Measurements from ENCODE around the gene UST.

UST gene

DNA sequence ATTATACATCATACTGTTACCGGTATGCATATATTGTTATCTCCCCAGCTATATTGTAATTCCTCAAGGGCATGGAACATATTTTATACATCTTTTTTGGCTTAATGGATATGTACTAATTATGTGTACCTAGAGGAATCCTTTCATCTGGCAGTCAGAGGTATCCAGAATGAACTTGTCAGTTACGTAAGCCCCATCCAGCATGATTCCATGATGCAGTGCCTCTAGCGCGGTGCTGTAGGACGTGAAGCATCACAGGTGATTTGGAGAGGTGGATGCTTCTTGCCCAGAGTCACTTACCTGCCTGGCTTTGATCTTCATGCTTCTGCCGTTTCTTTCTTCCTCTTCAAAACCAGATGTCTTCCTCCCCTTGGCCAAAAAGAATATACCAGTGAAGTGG lies 159.1 kb downstream of the UST start:
- Histone ChIP-seq H2AFZ (ENCODE audit: low read length) (no peak overlapping the region), H3K4ac (ENCODE audit: low read length) (no peak overlapping the region), H3K4me3 (ENCODE audit: low read length in 2 of 2) (no peak overlapping the region), H2BK120ac (ENCODE audit: low read depth, low read length) (no peak overlapping the region), H2BK15ac (ENCODE audit: low read length) (no peak overlapping the region), H2BK12ac (ENCODE audit: low read length) (no peak overlapping the region), H3K9me3 (replicated peaks in 1 of 2; ENCODE audit: control insufficient read depth in 2 of 2, insufficient read depth in 1 of 2, low read depth in 1 of 2, low read length in 2 of 2) (peaks cover 0 to 1% of the 10 kb centered on the region in 2 donors), H3K4me1 (ENCODE audit: control insufficient read depth in 2 of 2, insufficient read depth in 1 of 2, low read depth in 1 of 2, low read length in 2 of 2) (no peaks in the 10 kb centered on the region), H3K79me1 (ENCODE audit: low read depth, low read length) (no peaks in the 10 kb centered on the region), H3K36me3 (replicated peaks in 1 of 2; ENCODE audit: control insufficient read depth in 2 of 2, insufficient read depth in 2 of 2, low read length in 2 of 2) (no peaks in the 10 kb centered on the region), H4K91ac (ENCODE audit: low read depth, low read length, poor library complexity) (no peak overlapping the region), H2AK5ac (ENCODE audit: low read depth, low read length) (no peak overlapping the region), H4K8ac (ENCODE audit: low read depth, low read length) (no peak overlapping the region), H3K27me3 (ENCODE audit: control insufficient read depth in 3 of 3, insufficient read depth in 3 of 3, low read depth in 1 of 3, low read length in 3 of 3) (no peaks in the 10 kb centered on the region), H3K9ac (ENCODE audit: low read depth, low read length, poor library complexity) (no peak overlapping the region), H3K23ac (ENCODE audit: low read depth, low read length, poor library complexity) (no peak overlapping the region), H2BK5ac (ENCODE audit: low read length) (no peak overlapping the region), H3K14ac (ENCODE audit: low read length) (no peak overlapping the region), H3K4me2 (ENCODE audit: insufficient read depth, low read length, poor library complexity, severe bottlenecking) (no peak overlapping the region), H3K27ac (replicated peaks; ENCODE audit: low read length) (no peak overlapping the region), H3K18ac (ENCODE audit: low read length) (no peak overlapping the region)
- DNase-seq (ENCODE audit: low spot score): no peak
- no CpG with 5 or more reads among the region's 6 CpGs for WGBS, 2 donors (ENCODE audit: extremely low coverage in 2 of 2, insufficient read length in 2 of 2, insufficient replicate concordance in 1 of 2)

DNA sequence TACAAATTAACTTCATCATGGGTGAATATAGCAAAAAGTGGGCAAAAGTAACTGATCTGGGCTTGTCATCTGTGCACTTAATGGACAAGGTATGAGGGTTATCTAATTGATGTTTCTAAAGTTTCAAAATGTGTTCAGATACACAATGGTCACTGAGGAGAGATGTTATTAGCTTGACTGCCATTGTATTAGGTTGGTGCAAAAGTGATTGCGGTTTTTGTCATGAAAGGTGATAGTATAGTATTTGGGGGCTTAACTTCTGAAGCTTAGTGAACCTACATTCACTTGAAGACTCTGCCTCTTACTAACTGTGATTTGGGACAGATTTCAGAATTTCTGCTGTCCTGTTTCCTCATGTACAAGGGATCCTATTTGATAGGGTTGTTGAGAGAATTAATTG lies 159.6 kb downstream of the UST start:
- no peaks in the 10 kb centered on the region for H3K79me1 ChIP-seq (ENCODE audit: low read depth, low read length)
- no peak overlapping the region for H4K91ac ChIP-seq (ENCODE audit: low read depth, low read length, poor library complexity)
- no peak overlapping the region for H2BK15ac ChIP-seq (ENCODE audit: low read length)
- no peak overlapping the region for H2AFZ ChIP-seq (ENCODE audit: low read length)
- H3K4me3 ChIP-seq (ENCODE audit: low read length in 2 of 2): no peak overlapping the region
- H3K9me3 ChIP-seq (replicated peaks in 1 of 2; ENCODE audit: control insufficient read depth in 2 of 2, insufficient read depth in 1 of 2, low read depth in 1 of 2, low read length in 2 of 2): no peaks in the 10 kb centered on the region
- H4K8ac ChIP-seq (ENCODE audit: low read depth, low read length): no peak overlapping the region
- no peak overlapping the region for H3K23ac ChIP-seq (ENCODE audit: low read depth, low read length, poor library complexity)
- H3K4me1 ChIP-seq (ENCODE audit: control insufficient read depth in 2 of 2, insufficient read depth in 1 of 2, low read depth in 1 of 2, low read length in 2 of 2): peaks cover 2 to 3% of the 10 kb centered on the region in 2 donors
- H3K36me3 ChIP-seq (replicated peaks in 1 of 2; ENCODE audit: control insufficient read depth in 2 of 2, insufficient read depth in 2 of 2, low read length in 2 of 2): no peaks in the 10 kb centered on the region
- H2AK5ac ChIP-seq (ENCODE audit: low read depth, low read length): no peak overlapping the region
- no peak overlapping the region for H3K14ac ChIP-seq (ENCODE audit: low read length)
- H3K4ac ChIP-seq (ENCODE audit: low read length): no peak overlapping the region
- no peak overlapping the region for H3K4me2 ChIP-seq (ENCODE audit: insufficient read depth, low read length, poor library complexity, severe bottlenecking)
- no peak overlapping the region for H3K27ac ChIP-seq (replicated peaks; ENCODE audit: low read length)
- no peaks in the 10 kb centered on the region for H3K27me3 ChIP-seq (ENCODE audit: control insufficient read depth in 3 of 3, insufficient read depth in 3 of 3, low read depth in 1 of 3, low read length in 3 of 3)
- no CpG with 5 or more reads among the region's 1 CpG for WGBS, 2 donors (ENCODE audit: extremely low coverage in 2 of 2, insufficient read length in 2 of 2, insufficient replicate concordance in 1 of 2)
- H2BK120ac ChIP-seq (ENCODE audit: low read depth, low read length): no peak overlapping the region
- H2BK5ac ChIP-seq (ENCODE audit: low read length): no peak overlapping the region
- H3K9ac ChIP-seq (ENCODE audit: low read depth, low read length, poor library complexity): no peak overlapping the region
- no peak overlapping the region for H3K18ac ChIP-seq (ENCODE audit: low read length)
- DNase-seq (ENCODE audit: low spot score): no peak
- H2BK12ac ChIP-seq (ENCODE audit: low read length): no peak overlapping the region

DNA sequence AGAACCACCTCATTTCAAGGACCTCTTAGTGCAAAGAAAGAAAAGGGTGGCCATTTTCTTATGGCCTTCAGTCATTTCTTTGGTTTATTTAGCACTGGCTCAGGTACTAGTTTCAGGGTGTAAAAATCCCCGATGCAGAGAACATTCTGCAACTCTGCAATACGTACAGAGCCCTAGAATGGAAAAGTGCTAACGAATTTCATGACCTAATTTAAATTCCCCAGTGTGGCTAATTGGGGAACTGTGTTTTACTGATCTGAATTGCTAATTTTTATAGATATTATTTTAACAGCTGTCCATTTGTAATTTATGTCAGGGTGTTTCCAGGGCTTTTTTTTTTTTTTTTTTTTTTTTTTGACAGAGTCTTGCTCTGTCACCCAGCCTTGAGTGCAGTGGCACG lies 160.7 kb downstream of the UST start:
- no CpG with 5 or more reads among the region's 4 CpGs for WGBS, 2 donors (ENCODE audit: extremely low coverage in 2 of 2, insufficient read length in 2 of 2, insufficient replicate concordance in 1 of 2)
- no peak overlapping the region for H3K9ac ChIP-seq (ENCODE audit: low read depth, low read length, poor library complexity)
- H3K4me3 ChIP-seq (ENCODE audit: low read length in 2 of 2): no peak overlapping the region
- no peak overlapping the region for H3K4me2 ChIP-seq (ENCODE audit: insufficient read depth, low read length, poor library complexity, severe bottlenecking)
- H3K4ac ChIP-seq (ENCODE audit: low read length): no peak overlapping the region
- no peaks in the 10 kb centered on the region for H3K79me1 ChIP-seq (ENCODE audit: low read depth, low read length)
- H3K18ac ChIP-seq (ENCODE audit: low read length): no peak overlapping the region
- no peak overlapping the region for H2BK15ac ChIP-seq (ENCODE audit: low read length)
- H2AFZ ChIP-seq (ENCODE audit: low read length): no peak overlapping the region
- no peak overlapping the region for H2BK12ac ChIP-seq (ENCODE audit: low read length)
- H3K4me1 ChIP-seq (ENCODE audit: control insufficient read depth in 2 of 2, insufficient read depth in 1 of 2, low read depth in 1 of 2, low read length in 2 of 2): peaks cover 2 to 3% of the 10 kb centered on the region in 2 donors
- H3K27me3 ChIP-seq (ENCODE audit: control insufficient read depth in 3 of 3, insufficient read depth in 3 of 3, low read depth in 1 of 3, low read length in 3 of 3): no peaks in the 10 kb centered on the region
- H3K9me3 ChIP-seq (replicated peaks in 1 of 2; ENCODE audit: control insufficient read depth in 2 of 2, insufficient read depth in 1 of 2, low read depth in 1 of 2, low read length in 2 of 2): no peaks in the 10 kb centered on the region
- no peak overlapping the region for H4K91ac ChIP-seq (ENCODE audit: low read depth, low read length, poor library complexity)
- H3K27ac ChIP-seq (replicated peaks; ENCODE audit: low read length): no peak overlapping the region
- H2BK120ac ChIP-seq (ENCODE audit: low read depth, low read length): no peak overlapping the region
- no peak overlapping the region for H2AK5ac ChIP-seq (ENCODE audit: low read depth, low read length)
- no peak overlapping the region for H2BK5ac ChIP-seq (ENCODE audit: low read length)
- H4K8ac ChIP-seq (ENCODE audit: low read depth, low read length): no peak overlapping the region
- no peak overlapping the region for H3K23ac ChIP-seq (ENCODE audit: low read depth, low read length, poor library complexity)
- no peak overlapping the region for H3K14ac ChIP-seq (ENCODE audit: low read length)
- no peak for DNase-seq (ENCODE audit: low spot score)
- no peaks in the 10 kb centered on the region for H3K36me3 ChIP-seq (replicated peaks in 1 of 2; ENCODE audit: control insufficient read depth in 2 of 2, insufficient read depth in 2 of 2, low read length in 2 of 2)

DNA sequence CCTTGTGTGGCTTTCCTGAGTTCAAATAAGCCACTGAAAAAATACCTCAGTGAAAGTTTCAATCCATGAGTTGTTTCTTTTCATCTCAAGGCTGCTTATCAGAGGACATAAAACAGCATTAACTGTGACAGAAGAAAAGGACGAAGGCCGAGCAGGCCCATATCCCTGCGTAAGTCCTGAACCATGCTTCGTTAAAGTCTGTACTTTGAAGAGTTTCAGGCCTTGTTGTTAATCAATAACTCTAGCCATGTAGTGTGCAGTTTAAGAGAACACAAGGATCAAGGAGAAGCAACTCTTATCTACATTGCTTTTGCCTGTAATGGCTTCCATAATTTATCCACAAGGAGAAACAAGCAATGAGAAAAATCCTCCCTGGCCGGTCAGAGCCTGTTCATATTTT lies 165.4 kb downstream of the UST start:
- H4K8ac ChIP-seq (ENCODE audit: low read depth, low read length): no peak overlapping the region
- no peak overlapping the region for H2BK15ac ChIP-seq (ENCODE audit: low read length)
- H3K79me1 ChIP-seq (ENCODE audit: low read depth, low read length): no peaks in the 10 kb centered on the region
- no peak overlapping the region for H3K4me2 ChIP-seq (ENCODE audit: insufficient read depth, low read length, poor library complexity, severe bottlenecking)
- peaks cover 5 to 6% of the 10 kb centered on the region in 2 donors for H3K9me3 ChIP-seq (replicated peaks in 1 of 2; ENCODE audit: control insufficient read depth in 2 of 2, insufficient read depth in 1 of 2, low read depth in 1 of 2, low read length in 2 of 2)
- H3K4me3 ChIP-seq (ENCODE audit: low read length in 2 of 2): no peak overlapping the region
- WGBS, 2 donors (ENCODE audit: extremely low coverage in 2 of 2, insufficient read length in 2 of 2, insufficient replicate concordance in 1 of 2): no CpG with 5 or more reads among the region's 5 CpGs
- H3K9ac ChIP-seq (ENCODE audit: low read depth, low read length, poor library complexity): no peak overlapping the region
- H3K27me3 ChIP-seq (ENCODE audit: control insufficient read depth in 3 of 3, insufficient read depth in 3 of 3, low read depth in 1 of 3, low read length in 3 of 3): no peaks in the 10 kb centered on the region
- H4K91ac ChIP-seq (ENCODE audit: low read depth, low read length, poor library complexity): no peak overlapping the region
- DNase-seq (ENCODE audit: low spot score): no peak
- no peaks in the 10 kb centered on the region for H3K36me3 ChIP-seq (replicated peaks in 1 of 2; ENCODE audit: control insufficient read depth in 2 of 2, insufficient read depth in 2 of 2, low read length in 2 of 2)
- H3K27ac ChIP-seq (replicated peaks; ENCODE audit: low read length): no peak overlapping the region
- H3K18ac ChIP-seq (ENCODE audit: low read length): no peak overlapping the region
- no peak overlapping the region for H2BK5ac ChIP-seq (ENCODE audit: low read length)
- no peak overlapping the region for H2AK5ac ChIP-seq (ENCODE audit: low read depth, low read length)
- H3K4me1 ChIP-seq (ENCODE audit: control insufficient read depth in 2 of 2, insufficient read depth in 1 of 2, low read depth in 1 of 2, low read length in 2 of 2): peaks cover 3 to 5% of the 10 kb centered on the region in 2 donors
- H3K4ac ChIP-seq (ENCODE audit: low read length): no peak overlapping the region
- H3K14ac ChIP-seq (ENCODE audit: low read length): no peak overlapping the region
- no peak overlapping the region for H3K23ac ChIP-seq (ENCODE audit: low read depth, low read length, poor library complexity)
- no peak overlapping the region for H2AFZ ChIP-seq (ENCODE audit: low read length)
- no peak overlapping the region for H2BK12ac ChIP-seq (ENCODE audit: low read length)
- no peak overlapping the region for H2BK120ac ChIP-seq (ENCODE audit: low read depth, low read length)
